Lower lobe of right lung (tissue), 2 donors: Measurements from ENCODE around the gene SAP30BP. TPM values are rescaled to one million over a fixed set of nuclear protein-coding genes. Genes with fewer than 3 reads are reported as not detected.
A peak's percentile ranks its signal among the peaks of the same experiment; 100 is the strongest.

ENCODE experiments used
- ATAC-seq, 2 donors: fragments of 200-7000 bp; cut with Tn5 transposase; one replicate each; pipeline ENCODE4 v1.9.1; 2020 to 2022; ENCODE audit warnings: mild to moderate bottlenecking in 2 of 2, moderate library complexity in 2 of 2
- DNase-seq: peaks from one replicate; pipeline ENCODE4 v3.0.0-alpha.2; 2020
- H3K27ac ChIP-seq: fragments of 200-600 bp; one replicate; pipeline ENCODE4 v1.8.0; 2022
- H3K27me3 ChIP-seq: fragments of 200-600 bp; one replicate; pipeline ENCODE4 v1.8.0; 2022; ENCODE audit warnings: low read depth
- H3K36me3 ChIP-seq: fragments of 200-600 bp; one replicate; pipeline ENCODE4 v1.8.0; 2022; ENCODE audit warnings: mild to moderate bottlenecking
- H3K4me1 ChIP-seq: fragments of 200-600 bp; one replicate; pipeline ENCODE4 v1.8.0; 2022
- H3K4me3 ChIP-seq: fragments of 200-600 bp; one replicate; pipeline ENCODE4 v1.8.0; 2022; ENCODE audit warnings: mild to moderate bottlenecking
- H3K9me3 ChIP-seq: fragments of 200-600 bp; one replicate; pipeline ENCODE4 v1.8.0; 2022
- intact Hi-C: fragments of 100-400 bp; cut with DNase I; formaldehyde crosslinking; loops from one replicate; pipeline ENCODE4 v1.11.0; 2022
- total RNA-seq: library from RNA; stranded (reverse); fragmentation: NEBNext Ultra II Directional; extraction: Animal tissue kit (Norgen Biotek cat#: 25700); gene quantifications from one replicate; pipeline ENCODE4 v1.2.1, GENCODE V29; 2021
- TF ChIP-seq, protein P1 (sequence below): fragments of 200-600 bp; IDR thresholded peaks from one replicate; pipeline ENCODE4 v1.8.0; 2022; ENCODE audit warnings: antibody characterized with exemption, mild to moderate bottlenecking
- donor health status: DM: no; HTN: yes; CAD: no; lungs with severe emphysema.

Gene SAP30BP
- total RNA-seq, 1 donor from 2014 or later, result 73.0 TPM

DNA sequence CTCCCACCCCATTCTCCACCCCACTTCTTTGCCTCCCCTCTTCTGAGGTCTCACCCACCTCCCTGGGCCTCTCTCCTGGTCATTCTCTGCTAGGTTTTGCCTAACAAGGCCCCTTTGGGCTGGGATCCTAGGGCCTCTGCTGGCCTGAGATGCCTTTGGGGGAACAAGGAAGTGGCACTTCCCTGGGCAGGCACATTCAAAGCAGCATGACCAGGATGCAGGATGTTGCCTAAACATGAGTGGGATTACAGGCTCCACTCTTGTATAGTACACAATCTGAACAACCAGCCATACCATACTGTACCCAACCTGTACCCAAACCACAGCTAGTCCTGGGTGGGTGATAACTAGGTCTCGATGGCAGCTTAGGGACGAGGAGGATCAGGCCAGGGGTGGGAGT, 88.9 kb downstream of the SAP30BP start:
- Histone ChIP-seq H3K27ac (no peak overlapping the region), H3K4me3 (no peak overlapping the region), H3K4me1 (peaks cover 13% of the 10 kb centered on the region), H3K27me3 (no peaks in the 10 kb centered on the region), H3K9me3 (no peaks in the 10 kb centered on the region), H3K36me3 (peaks cover 42% of the 10 kb centered on the region)
- peak in 1 of 2 donors; percentile 1 for ATAC-seq
- DNase-seq, result no peak
- TF ChIP-seq, protein P1, sequence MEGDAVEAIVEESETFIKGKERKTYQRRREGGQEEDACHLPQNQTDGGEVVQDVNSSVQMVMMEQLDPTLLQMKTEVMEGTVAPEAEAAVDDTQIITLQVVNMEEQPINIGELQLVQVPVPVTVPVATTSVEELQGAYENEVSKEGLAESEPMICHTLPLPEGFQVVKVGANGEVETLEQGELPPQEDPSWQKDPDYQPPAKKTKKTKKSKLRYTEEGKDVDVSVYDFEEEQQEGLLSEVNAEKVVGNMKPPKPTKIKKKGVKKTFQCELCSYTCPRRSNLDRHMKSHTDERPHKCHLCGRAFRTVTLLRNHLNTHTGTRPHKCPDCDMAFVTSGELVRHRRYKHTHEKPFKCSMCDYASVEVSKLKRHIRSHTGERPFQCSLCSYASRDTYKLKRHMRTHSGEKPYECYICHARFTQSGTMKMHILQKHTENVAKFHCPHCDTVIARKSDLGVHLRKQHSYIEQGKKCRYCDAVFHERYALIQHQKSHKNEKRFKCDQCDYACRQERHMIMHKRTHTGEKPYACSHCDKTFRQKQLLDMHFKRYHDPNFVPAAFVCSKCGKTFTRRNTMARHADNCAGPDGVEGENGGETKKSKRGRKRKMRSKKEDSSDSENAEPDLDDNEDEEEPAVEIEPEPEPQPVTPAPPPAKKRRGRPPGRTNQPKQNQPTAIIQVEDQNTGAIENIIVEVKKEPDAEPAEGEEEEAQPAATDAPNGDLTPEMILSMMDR, result no peak
- intact Hi-C loops, result no loop called here

DNA sequence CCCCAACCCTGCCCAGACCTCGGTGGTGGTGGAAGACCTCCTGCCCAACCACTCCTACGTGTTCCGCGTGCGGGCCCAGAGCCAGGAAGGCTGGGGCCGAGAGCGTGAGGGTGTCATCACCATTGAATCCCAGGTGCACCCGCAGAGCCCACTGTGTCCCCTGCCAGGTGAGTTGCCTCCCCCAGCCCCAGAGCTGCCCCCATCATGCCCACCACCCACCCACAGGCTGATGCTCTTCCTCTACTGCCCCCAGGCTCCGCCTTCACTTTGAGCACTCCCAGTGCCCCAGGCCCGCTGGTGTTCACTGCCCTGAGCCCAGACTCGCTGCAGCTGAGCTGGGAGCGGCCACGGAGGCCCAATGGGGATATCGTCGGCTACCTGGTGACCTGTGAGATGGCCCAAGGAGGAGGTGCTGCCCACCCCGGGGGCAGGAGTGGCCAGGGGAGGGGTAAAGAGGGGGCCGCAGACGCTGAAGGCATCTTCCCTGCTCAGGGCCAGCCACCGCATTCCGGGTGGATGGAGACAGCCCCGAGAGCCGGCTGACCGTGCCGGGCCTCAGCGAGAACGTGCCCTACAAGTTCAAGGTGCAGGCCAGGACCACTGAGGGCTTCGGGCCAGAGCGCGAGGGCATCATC, 89.4 kb downstream of the SAP30BP start:
- Histone ChIP-seq H3K27me3 (no peaks in the 10 kb centered on the region), H3K4me3 (no peak overlapping the region), H3K36me3 (peaks cover 39% of the 10 kb centered on the region), H3K27ac (no peak overlapping the region), H3K9me3 (no peaks in the 10 kb centered on the region), H3K4me1 (peaks cover 13% of the 10 kb centered on the region)
- intact Hi-C loops, result no loop called here
- DNase-seq (no peak), ATAC-seq (no peak)
- TF ChIP-seq, protein P1, result no peak

DNA sequence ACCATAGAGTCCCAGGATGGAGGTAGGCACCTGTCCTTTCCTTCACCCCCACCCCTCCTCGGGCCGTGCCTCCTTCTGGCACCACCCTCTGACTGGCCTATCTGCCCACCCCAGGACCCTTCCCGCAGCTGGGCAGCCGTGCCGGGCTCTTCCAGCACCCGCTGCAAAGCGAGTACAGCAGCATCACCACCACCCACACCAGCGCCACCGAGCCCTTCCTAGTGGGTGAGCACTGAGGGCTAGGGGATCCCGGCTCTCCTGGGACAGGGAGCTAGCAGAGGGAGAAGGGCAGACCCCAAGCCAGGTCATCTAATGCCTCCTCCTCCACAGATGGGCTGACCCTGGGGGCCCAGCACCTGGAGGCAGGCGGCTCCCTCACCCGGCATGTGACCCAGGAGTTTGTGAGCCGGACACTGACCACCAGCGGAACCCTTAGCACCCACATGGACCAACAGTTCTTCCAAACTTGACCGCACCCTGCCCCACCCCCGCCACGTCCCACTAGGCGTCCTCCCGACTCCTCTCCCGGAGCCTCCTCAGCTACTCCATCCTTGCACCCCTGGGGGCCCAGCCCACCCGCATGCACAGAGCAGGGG, 90.0 kb downstream of the SAP30BP start:
- Histone ChIP-seq H3K4me3 (no peak overlapping the region), H3K4me1 (peaks cover 13% of the 10 kb centered on the region), H3K9me3 (no peaks in the 10 kb centered on the region), H3K27me3 (no peaks in the 10 kb centered on the region), H3K27ac (no peak overlapping the region), H3K36me3 (peaks cover 33% of the 10 kb centered on the region)
- TF ChIP-seq, protein P1, result no peak
- ATAC-seq (no peak), DNase-seq (no peak)
- intact Hi-C loops, result no loop called here

Other genes with a start within 250 kb of the SAP30BP start
- 89.5 TPM for gene TMEM94, start 210.7 kb upstream of the SAP30BP start, total RNA-seq
- gene CASKIN2, start 151.8 kb upstream of the SAP30BP start, total RNA-seq, result 68.8 TPM
- 20.4 TPM for gene TSEN54, start 150.8 kb upstream of the SAP30BP start, total RNA-seq
- gene LLGL2, start 141.6 kb upstream of the SAP30BP start, total RNA-seq, result 111 TPM
- 181 TPM for gene MYO15B, start 79.5 kb upstream of the SAP30BP start, total RNA-seq
- gene SMIM5, start 33.9 kb upstream of the SAP30BP start, total RNA-seq, result 2.7 TPM
- gene RECQL5, start 184 bp upstream of the SAP30BP start, total RNA-seq, result 39.4 TPM
- gene ITGB4, start 54.1 kb downstream of the SAP30BP start, total RNA-seq, result 34.7 TPM
- gene GALK1, start 97.9 kb downstream of the SAP30BP start, total RNA-seq, result 34.0 TPM
- 31.1 TPM for gene UNK, start 117.5 kb downstream of the SAP30BP start, total RNA-seq
- 118 TPM for gene UNC13D, start 177.1 kb downstream of the SAP30BP start, total RNA-seq
- gene WBP2, start 188.0 kb downstream of the SAP30BP start, total RNA-seq, result 145 TPM
- gene TRIM47, start 211.2 kb downstream of the SAP30BP start, total RNA-seq, result 21.0 TPM
- gene TRIM65, start 229.6 kb downstream of the SAP30BP start, total RNA-seq, result 32.4 TPM
- gene MRPL38, start 237.5 kb downstream of the SAP30BP start, total RNA-seq, result 68.9 TPM